HepG2 (cell line): Measurements from ENCODE around the gene EYA4. TPM values are rescaled to one million over a fixed set of nuclear protein-coding genes. Genes with fewer than 3 reads are reported as not detected.

Source experiments
- ATAC-seq: fragments of 200-7000 bp; cut with Tn5 transposase; 3 replicates; pipeline ENCODE4 v1.9.1; 2020; ENCODE audit warnings: mild to moderate bottlenecking, moderate library complexity
- BruUV-seq: library from RNA; stranded (reverse); fragments of 400-500 nt; replicated peaks from 2 replicates; lab custom pipeline; 2021; lab: Mats Ljungman, UMichigan
- CTCF ChIA-PET: fragments of 300-600 bp; formaldehyde crosslinking; extraction: SDS; loops from one replicate; lab custom pipeline; 2021; ENCODE audit warnings: low total read pairs, inconsistent platforms, low intra/inter-chr PET ratio; lab: Yijun Ruan, JAX
- POLR2A ChIA-PET: fragments of 350-600 bp; sonication (Branson Sonifier 250); formaldehyde crosslinking; loops from one replicate; lab custom pipeline; 2020; ENCODE audit warnings: antibody characterized with exemption, inconsistent platforms; lab: Yijun Ruan, JAX
- DNase-seq: peaks from one replicate; pipeline ENCODE4 v3.0.0-alpha.2; 2015; ENCODE audit warnings: low spot score
- FAIRE-seq: peaks from 3 replicates; lab custom pipeline; 2011; peaks lifted over from hg19 to GRCh38; lab: Jason Lieb, UNC
- H2AFZ ChIP-seq: one replicate; pipeline ENCODE4 v1.6.1; 2011; ENCODE audit warnings: low read length, inconsistent platforms
- H3K27ac ChIP-seq: fragments of 300-600 bp; 3 replicates; pipeline ENCODE4 v1.8.0; 2011; ENCODE audit warnings: mixed run types, mild to moderate bottlenecking, mixed read lengths, low read length, inconsistent platforms; ENCODE audit not compliant: insufficient read depth; ENCODE audit errors: extremely low read length
- H3K27me3 ChIP-seq, 2 experiments: fragments of 200-600 bp in 1 of 2; 2 replicates in 1 of 2; 3 replicates in 1 of 2; pipeline versions ENCODE4 v1.6.0 to v1.8.0; 2011; ENCODE audit warnings: low read length in 2 of 2, mild to moderate bottlenecking in 2 of 2, moderate library complexity in 2 of 2, inconsistent platforms in 1 of 2; ENCODE audit not compliant: insufficient read depth in 2 of 2, control insufficient read depth in 1 of 2
- H3K36me3 ChIP-seq, 2 experiments: fragments of 200-600 bp in 1 of 2; replicated peaks in 1 of 2; 2 replicates in 1 of 2; 3 replicates in 1 of 2; pipeline versions ENCODE4 v1.5.1 to v1.8.0; 2011; ENCODE audit warnings: low read length in 2 of 2, inconsistent platforms in 1 of 2; ENCODE audit not compliant: insufficient read depth in 2 of 2, control insufficient read depth in 1 of 2
- H3K4me1 ChIP-seq: 2 replicates; pipeline ENCODE4 v1.5.1; 2012; ENCODE audit warnings: low read length, inconsistent platforms; ENCODE audit not compliant: insufficient read depth
- H3K4me2 ChIP-seq: 2 replicates; pipeline ENCODE4 v1.6.0; 2011; ENCODE audit warnings: low read depth, low read length, inconsistent platforms
- H3K4me3 ChIP-seq, 3 experiments: fragments of 200-600 bp in 1 of 3; sonication (generic), shearing (Covaris generic) in 1 of 3; replicated peaks in 1 of 3; 2 replicates each; pipeline ENCODE4 v1.5.1; 2011 to 2016; ENCODE audit warnings: low read length in 3 of 3, inconsistent platforms in 2 of 3, low read depth in 2 of 3, mild to moderate bottlenecking in 2 of 3, control low read depth in 1 of 3, mixed read lengths in 1 of 3; ENCODE audit not compliant: insufficient read depth in 1 of 3
- H3K79me2 ChIP-seq: one replicate; pipeline ENCODE4 v1.6.1; 2011; ENCODE audit warnings: low read length, inconsistent platforms; ENCODE audit not compliant: insufficient read depth
- H3K9ac ChIP-seq: 2 replicates; pipeline ENCODE4 v1.6.0; 2011; ENCODE audit warnings: mild to moderate bottlenecking, low read depth, low read length, inconsistent platforms; ENCODE audit not compliant: insufficient read depth
- H3K9me3 ChIP-seq: 2 replicates; pipeline ENCODE4 v1.5.1; 2012; ENCODE audit warnings: mild to moderate bottlenecking, low read length
- H4K20me1 ChIP-seq: 2 replicates; pipeline ENCODE4 v1.6.0; 2011; ENCODE audit warnings: inconsistent platforms, mild to moderate bottlenecking, low read length, moderate library complexity; ENCODE audit not compliant: insufficient read depth
- KAT2B ChIP-seq: fragments of 150-350 bp; IDR thresholded peaks from 2 replicates; pipeline ENCODE4 v1.6.1; 2014; ENCODE audit warnings: low read depth, low read length, borderline replicate concordance
- ZBTB49 ChIP-seq: sonication (generic); formaldehyde crosslinking; IDR thresholded peaks from 2 replicates; pipeline ENCODE4 v1.4.0; 2020; ENCODE audit warnings: missing genetic modification reagents, borderline replicate concordance
- ZNF687 ChIP-seq: sonication (generic); formaldehyde crosslinking; IDR thresholded peaks from 2 replicates; pipeline ENCODE4 v1.5.1; 2020; ENCODE audit warnings: mild to moderate bottlenecking, missing genetic modification reagents, moderate library complexity
- ZNF691 ChIP-seq: sonication (generic); formaldehyde crosslinking; IDR thresholded peaks from 2 replicates; pipeline ENCODE4 v1.4.0; 2020; ENCODE audit warnings: missing genetic modification reagents, low read depth, mild to moderate bottlenecking, borderline replicate concordance
- WGBS: methylation state at CpG from one replicate; pipeline ENCODE4 v1.1.6; 2017; ENCODE audit warnings: low lambda C conversion rate; 5-methylcytosine and 5-hydroxymethylcytosine counted together
- in situ Hi-C: cut with HindIII; loops from 2 replicates; pipeline ENCODE4 v1.10.0; 2017; ENCODE audit warnings: low pct_unique_long_range_greater_than_20kb; ENCODE audit not compliant: extremely low pct_ligation_motif_present
- intact Hi-C: fragments of 100-400 bp; cut with micrococcal nuclease; formaldehyde crosslinking; loops from one replicate; pipeline ENCODE4 v1.10.0; 2022; ENCODE audit not compliant: unreplicated experiment
- polyA plus RNA-seq, 8 experiments: library from polyadenylated mRNA; depleted of rRNA in 3 of 8; stranded (reverse) in 7 of 8; unstranded in 1 of 8; fragments of >200 nt; fragmentation: Illumina TruSeq in 4 of 8; extraction: Trizol in 4 of 8; gene quantifications; 2 replicates each; pipeline versions ENCODE4 v1.2.1 to v1.2.3, GENCODE V29; 2011 to 2016; ENCODE audit warnings: low read depth in 4 of 8, missing spikeins in 1 of 8, mixed read lengths in 1 of 8; ENCODE audit not compliant: insufficient read depth in 1 of 8
- total RNA-seq, 5 experiments: library from RNA; depleted of rRNA; stranded (reverse); fragments of >200 nt; fragmentation: Illumina TruSeq; extraction: Trizol; gene quantifications; 2 replicates each; pipeline ENCODE4 v1.2.3, GENCODE V29; 2016; ENCODE audit warnings: low read depth in 1 of 5

EYA4 gene
- total and polyA plus RNA-seq, 2 of the 13 experiments (the other 11 are each of a cell fraction or from before 2014, with no cell fraction given), result not detected

- Histone ChIP-seq H3K9me3 (no peaks in the 10 kb centered on the region), H3K27me3 (no peaks in the 10 kb centered on the region), H3K4me3 (no peak overlapping the region), H4K20me1 (no peaks in the 10 kb centered on the region), H3K79me2 (no peaks in the 10 kb centered on the region), H3K9ac (no peak overlapping the region), H3K4me1 (no peaks in the 10 kb centered on the region), H3K27ac (no peak overlapping the region), H2AFZ (no peak overlapping the region), H3K36me3 (no peaks in the 10 kb centered on the region), H3K4me2 (no peak overlapping the region)
- 3% methylated on average over 4 of the region's 4 CpGs for WGBS
- CTCF ChIA-PET, result no interaction called here
- intact Hi-C loops, result no loop called here
- FAIRE-seq, result no peak
- ATAC-seq, result no peak
- TF ChIP-seq KAT2B (no peak), ZNF687 (CRISPR knock-in tag) (no peak), ZBTB49 (no peak), ZNF691 (CRISPR knock-in tag) (no peak)
- no peak for DNase-seq
- no TSS peak for BruUV-seq
- in situ Hi-C loops, result no loop called here
- POLR2A ChIA-PET, result no interaction called here
Observed at GRCh38 chr6:133317704-133318103, 76.5 kb downstream of the EYA4 start.
